ENCODE results near the gene HECTD2.

- TF ChIP-seq, protein P1, sequence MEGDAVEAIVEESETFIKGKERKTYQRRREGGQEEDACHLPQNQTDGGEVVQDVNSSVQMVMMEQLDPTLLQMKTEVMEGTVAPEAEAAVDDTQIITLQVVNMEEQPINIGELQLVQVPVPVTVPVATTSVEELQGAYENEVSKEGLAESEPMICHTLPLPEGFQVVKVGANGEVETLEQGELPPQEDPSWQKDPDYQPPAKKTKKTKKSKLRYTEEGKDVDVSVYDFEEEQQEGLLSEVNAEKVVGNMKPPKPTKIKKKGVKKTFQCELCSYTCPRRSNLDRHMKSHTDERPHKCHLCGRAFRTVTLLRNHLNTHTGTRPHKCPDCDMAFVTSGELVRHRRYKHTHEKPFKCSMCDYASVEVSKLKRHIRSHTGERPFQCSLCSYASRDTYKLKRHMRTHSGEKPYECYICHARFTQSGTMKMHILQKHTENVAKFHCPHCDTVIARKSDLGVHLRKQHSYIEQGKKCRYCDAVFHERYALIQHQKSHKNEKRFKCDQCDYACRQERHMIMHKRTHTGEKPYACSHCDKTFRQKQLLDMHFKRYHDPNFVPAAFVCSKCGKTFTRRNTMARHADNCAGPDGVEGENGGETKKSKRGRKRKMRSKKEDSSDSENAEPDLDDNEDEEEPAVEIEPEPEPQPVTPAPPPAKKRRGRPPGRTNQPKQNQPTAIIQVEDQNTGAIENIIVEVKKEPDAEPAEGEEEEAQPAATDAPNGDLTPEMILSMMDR (IDR thresholded peaks at IDR 0.05): no peak
- TF ChIP-seq POLR2A (IDR thresholded peaks at IDR 0.05): no peak
Measured at GRCh38 chr10:91495402-91495801, 85.3 kb downstream of the HECTD2 start.

All from lower leg skin (tissue), 3 donors.